GM19395 (cell line): ENCODE measurements around the gene TMED4.

Experiments
- ATAC-seq: cut with Tn5 transposase; IDR thresholded peaks from one replicate; pipeline ENCODE4 v1.9.1; 2021; ENCODE audit warnings: mild to moderate bottlenecking, moderate library complexity; ENCODE audit not compliant: unreplicated experiment

The TMED4 gene

DNA sequence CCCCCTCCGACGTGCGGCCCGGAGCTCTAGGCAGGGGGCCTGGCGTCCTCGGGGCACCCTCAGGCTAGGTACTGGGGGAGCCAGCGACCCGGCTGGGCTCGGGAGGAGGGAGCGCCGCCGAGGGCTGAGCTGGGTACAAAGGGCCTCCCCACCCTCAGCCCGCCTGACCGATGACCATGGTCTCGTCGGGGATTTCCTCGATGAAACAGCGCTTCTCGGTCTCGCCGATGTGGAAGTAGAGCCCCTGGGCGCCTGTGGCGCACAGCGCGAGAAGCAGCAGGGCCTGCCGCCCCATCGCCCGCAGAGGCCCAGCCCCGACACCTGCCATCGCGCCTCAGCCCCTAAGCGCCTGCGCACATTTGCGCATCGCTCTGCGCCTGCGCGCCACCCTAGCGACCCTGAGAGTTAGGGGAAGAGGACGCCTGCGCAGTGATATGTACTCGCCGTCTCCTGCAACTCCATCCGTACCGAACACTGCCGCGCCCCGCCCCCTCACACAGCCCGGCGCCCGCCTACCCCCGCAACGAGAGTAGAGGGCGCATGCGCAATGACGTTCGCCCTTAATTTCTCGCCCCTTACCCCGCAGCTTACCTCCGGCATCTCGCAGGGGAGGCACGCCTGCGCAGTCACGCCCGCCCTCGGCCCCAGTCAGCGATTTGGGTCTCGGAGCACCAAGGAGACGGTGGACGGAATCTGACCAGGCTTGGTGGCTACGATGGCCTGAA, at the start of gene TMED4:
TSS of gene TMED4 (minus strand) at position 353 of the 725 bp plus-strand sequence. CDS start at position 328, 25 bp downstream.
- peak; percentile 81 for ATAC-seq

- ATAC-seq = no peak
These were observed 49.6 kb upstream of the TMED4 start for GRCh38 chr7:44631458-44632115.

DNA sequence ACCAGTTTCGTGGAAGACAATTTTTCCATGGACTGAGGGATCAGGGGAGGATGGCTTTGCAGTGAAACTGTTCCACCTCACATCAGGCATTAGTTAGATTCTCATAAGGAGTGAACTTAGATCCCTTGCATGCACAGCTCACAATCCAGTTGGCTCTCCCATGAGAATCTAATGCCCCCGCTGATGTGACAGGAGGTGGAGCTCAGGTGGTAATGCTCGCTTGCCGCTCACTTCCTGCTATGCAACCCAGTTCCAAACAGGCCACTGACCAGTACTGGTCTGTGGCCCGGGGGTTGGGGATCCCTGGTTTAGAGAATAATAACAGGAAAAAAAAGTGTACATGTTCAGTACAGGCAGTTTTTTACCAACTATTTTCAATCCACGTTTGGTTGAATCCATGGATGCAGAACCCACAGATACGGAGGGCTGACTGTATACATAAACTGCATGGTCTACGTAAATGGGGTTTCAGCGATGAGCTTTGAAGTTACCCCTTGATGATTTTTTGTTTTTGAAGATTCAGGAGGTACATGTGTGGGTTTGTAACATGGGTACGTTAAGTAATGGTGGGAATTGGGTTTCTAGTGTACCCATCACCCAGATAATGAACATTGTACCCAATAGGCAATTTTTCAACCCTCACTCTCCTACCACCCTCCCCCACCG, 48.9 kb upstream of the TMED4 start:
- no peak for ATAC-seq

- peak; percentile 50 for ATAC-seq
These were observed 47.9 kb upstream of the TMED4 start for GRCh38 chr7:44629829-44630522.

DNA sequence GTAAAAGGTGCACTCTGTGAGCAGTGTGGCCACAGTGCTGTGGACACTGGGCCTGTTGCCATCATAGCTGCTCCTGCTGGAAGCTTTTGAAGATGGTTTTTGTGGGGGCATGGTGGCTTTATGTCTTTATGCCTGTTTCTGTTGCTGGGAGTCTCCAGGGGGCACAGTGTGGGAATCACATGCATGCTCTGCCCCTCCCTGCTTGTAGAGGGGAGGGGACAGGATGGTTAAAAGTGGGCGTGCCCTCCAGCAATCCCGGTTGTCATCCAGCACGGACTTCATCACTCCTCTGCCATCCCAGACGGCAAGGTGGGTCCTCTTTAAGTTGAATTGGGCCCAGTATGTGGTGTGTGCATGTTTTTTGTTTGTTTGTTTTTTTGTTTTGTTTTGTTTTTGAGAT, 44.6 kb upstream of the TMED4 start:
- no peak for ATAC-seq

DNA sequence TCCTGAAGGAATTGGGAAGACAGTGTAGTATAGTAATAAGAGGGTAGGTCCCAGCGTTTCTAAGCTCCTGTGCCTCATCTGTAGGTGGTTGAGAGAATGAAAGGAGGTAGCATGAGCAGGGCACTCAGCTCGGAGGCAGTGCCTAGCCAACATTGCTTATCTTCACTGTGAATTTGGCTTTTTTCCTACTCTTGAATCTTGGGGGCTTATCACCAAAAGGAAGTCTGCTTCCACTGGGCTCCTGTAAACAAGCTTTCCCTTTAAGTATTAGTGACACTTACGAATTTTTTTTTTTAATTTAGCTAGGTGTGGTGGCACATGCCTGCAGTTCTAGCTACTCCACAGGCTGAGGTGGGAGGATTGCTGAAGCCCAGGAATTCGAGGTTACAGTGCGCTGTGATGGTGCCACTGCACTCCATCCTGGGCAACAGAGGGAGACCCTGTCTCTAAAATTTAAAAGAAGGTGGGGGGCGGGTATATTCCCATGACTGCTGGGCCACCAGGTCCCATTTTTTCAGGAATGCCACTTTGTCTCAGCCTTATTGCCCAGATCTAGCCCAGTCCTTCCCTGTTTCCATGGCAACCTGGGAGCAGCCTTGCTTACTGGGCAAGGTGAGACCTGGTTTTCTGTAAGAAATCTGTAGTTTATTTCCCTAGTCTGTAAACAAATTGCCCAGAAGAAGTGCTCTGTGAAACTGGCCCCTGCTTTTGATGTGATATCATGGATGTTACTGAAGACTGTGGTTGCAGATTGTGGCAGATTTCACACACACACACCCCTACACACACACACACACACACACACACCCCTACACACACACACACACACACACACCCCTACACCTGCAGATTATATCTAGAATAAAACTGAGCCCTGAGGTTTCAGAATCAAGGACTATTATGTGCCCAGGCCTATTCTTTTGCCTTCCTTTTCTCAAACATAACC, 43.8 kb upstream of the TMED4 start:
- no peak for ATAC-seq

- ATAC-seq = no peak
These were observed 42.3 kb upstream of the TMED4 start for GRCh38 chr7:44624318-44624717.

GRCh38 chr7:44622342-44623151, 40.5 kb upstream of the TMED4 start:
- peak; percentile 77 for ATAC-seq

- ATAC-seq = no peak
These were observed 39.7 kb upstream of the TMED4 start for GRCh38 chr7:44621750-44622103.

- ATAC-seq = no peak
These were observed 39.2 kb upstream of the TMED4 start for GRCh38 chr7:44621034-44621749.

- no peak for ATAC-seq
These were observed 36.7 kb upstream of the TMED4 start for GRCh38 chr7:44618753-44619152.

DNA sequence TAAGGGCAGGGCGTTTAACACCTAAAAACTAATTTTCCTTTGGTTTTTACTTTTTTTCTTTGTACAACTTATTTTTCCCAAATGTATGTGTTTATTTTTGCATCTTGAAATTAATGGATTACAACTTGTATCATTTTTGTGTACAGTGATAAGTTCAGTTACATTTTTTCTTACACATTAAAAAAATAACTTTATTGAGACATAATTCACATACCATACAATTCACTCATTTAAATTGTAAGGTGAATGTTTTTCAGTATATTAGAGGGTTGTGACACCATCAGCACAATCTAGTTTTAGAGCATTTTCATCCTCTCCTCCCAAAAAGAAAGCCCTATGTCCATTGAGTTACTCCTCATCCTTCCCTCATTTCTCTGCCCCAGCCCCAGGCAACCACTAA, 36.0 kb upstream of the TMED4 start:
- ATAC-seq = no peak

GRCh38 chr7:44617225-44617890, 35.3 kb upstream of the TMED4 start:
- no peak for ATAC-seq

- ATAC-seq = no peak
These were observed 34.5 kb upstream of the TMED4 start for GRCh38 chr7:44616545-44616944.

GRCh38 chr7:44615793-44616192, 33.8 kb upstream of the TMED4 start:
- ATAC-seq = no peak

GRCh38 chr7:44615149-44615611, 33.1 kb upstream of the TMED4 start:
- no peak for ATAC-seq

GRCh38 chr7:44609829-44610228, 27.8 kb upstream of the TMED4 start:
- no peak for ATAC-seq

- no peak for ATAC-seq
These were observed 27.1 kb upstream of the TMED4 start for GRCh38 chr7:44608916-44609648.
